Posterior vena cava (tissue), 2 donors: ENCODE results near the gene EPGN. TPM values are rescaled to one million over a fixed set of nuclear protein-coding genes. Genes with fewer than 3 reads are reported as not detected.
"Not testable (repeated sequence)": the region's sequence is repeated elsewhere in the genome, so short reads cannot be mapped to it uniquely, and the experiment has no call there.

ENCODE experiments used
- DNase-seq: peaks from one replicate; pipeline ENCODE4 v3.0.0-alpha.2; 2020; ENCODE audit warnings: low spot score
- intact Hi-C, 2 donors: fragments of 100-400 bp; cut with DNase I; formaldehyde crosslinking; loops; one replicate each; pipeline versions ENCODE4 v1.14.1 to v1.14.2; 2022 to 2023
- total RNA-seq, 2 donors: library from RNA; stranded (reverse); fragmentation: NEBNext Ultra II Directional; extraction: Animal tissue kit (Norgen Biotek cat#: 25700); gene quantifications; one replicate each; pipeline ENCODE4 v1.2.1, GENCODE V29; 2021
- donor health status: DM: yes; HTN: yes; CAD: no.
- donor health status: DM: yes; HTN: yes; CAD: no.

The EPGN gene
- total RNA-seq, 2 donors from 2014 or later, result not detected

DNA sequence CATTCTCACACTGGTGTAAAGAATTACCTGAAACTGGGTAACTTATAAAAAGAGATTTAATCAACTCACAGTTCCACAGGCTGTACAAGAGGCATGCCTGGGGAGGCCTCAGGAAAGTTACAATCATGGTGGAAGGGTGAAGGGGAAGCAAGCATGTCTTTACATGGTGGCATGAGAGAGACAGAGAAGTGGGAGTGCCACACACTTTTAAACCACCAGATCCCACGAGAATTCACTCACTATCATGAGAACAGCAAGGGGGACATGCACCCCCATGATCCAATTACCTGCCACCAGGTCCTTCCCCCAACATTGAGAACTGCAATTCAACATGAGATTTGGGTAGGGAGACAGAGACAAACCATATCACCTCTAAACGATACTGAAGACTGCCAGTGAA is 23.0 kb downstream of the EPGN start:
- intact Hi-C loops, result no loop called here
- DNase-seq, result no peak

GRCh38 chr4:74331944-74332343 is 23.7 kb downstream of the EPGN start:
- intact Hi-C loops, result no loop called here

DNA sequence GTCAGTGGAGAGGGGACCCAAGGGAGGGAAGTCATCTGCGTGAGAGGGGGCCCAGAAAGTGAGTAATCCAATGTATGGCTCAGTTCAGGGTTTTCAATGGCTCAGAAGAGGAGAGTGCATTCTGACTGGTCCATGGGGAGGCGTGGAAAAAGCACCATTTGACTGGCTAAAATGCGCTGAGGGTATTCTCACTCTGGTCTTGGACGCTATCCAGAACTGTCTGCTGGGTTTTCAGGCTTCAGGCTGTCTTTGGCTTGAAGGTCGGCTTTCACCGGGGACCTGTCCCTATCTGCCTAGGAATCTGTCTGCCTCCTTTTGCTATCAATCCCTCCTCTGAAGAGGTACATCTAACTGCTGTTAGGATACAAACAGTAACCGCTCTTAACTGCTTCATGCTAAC is 26.4 kb downstream of the EPGN start:
- intact Hi-C loops, result no loop called here
- no peak for DNase-seq

More at GRCh38 chr4:74331944-74332343, 23.7 kb downstream of the EPGN start:
- no peak for DNase-seq

DNA sequence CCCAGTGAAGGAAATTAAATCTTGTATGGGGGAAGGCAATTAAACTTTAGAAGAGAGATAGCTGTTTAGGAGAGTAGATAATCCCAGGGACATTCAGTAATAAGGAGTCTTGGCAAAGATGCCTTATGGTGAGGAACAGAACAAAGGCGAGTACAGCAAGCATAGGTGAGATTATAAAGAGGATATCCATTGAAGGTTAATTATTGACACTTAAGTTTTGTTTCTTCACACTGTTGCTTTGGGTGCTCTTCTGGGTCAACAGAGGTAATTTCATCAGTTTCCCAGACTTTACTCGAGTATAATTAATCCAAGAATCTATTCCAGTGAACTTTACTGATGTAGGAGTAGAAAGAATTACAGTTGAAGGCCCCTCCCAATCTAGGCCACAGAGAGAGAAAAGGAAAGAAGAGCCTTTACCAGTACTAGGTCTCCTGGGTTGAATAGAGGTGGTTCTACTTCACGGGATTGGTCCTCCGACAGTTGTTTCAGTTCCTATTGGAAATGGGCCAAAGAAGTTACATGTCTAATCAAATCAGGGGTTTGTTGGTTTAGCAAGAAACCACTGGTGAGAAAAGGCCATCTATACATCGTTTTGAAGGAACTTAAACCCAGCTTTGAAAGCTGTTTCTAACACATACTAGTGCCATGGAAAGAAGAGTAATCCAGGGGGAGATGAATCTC is 27.2 kb downstream of the EPGN start:
- intact Hi-C loops, result no loop called here
- no peak for DNase-seq

DNA sequence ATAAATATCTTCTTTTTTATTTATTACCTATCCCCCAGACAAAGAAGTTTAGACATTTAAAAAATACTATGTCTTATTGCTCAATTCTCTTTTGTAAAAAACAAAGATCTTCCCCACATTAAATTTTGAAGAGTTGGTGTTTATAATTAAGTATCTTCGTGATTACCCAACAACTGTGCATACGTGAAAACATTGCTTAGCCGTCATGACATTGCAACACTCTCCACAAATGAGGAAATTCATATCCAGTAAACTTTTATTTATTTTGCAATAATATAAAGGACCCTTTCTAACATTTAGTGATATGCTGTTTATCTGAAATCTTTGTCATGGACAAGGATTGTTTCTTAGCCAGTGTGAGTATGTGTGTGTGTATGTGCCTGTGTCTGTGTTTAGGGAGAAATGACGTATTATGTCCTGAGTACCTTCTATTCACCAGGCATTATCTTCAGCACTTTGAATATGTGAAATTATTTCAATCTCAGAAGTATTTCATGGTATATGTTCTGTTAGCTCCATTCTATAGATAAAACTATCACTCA is 30.6 kb downstream of the EPGN start:
- no peak for DNase-seq
- intact Hi-C loops, result no loop called here

GRCh38 chr4:74339501-74339900 is 31.2 kb downstream of the EPGN start:
- intact Hi-C loops, result no loop called here
- no peak for DNase-seq

- intact Hi-C loops, DNase-seq: not testable (repeated sequence)
Measured at GRCh38 chr4:74340421-74340820, 32.2 kb downstream of the EPGN start.

DNA sequence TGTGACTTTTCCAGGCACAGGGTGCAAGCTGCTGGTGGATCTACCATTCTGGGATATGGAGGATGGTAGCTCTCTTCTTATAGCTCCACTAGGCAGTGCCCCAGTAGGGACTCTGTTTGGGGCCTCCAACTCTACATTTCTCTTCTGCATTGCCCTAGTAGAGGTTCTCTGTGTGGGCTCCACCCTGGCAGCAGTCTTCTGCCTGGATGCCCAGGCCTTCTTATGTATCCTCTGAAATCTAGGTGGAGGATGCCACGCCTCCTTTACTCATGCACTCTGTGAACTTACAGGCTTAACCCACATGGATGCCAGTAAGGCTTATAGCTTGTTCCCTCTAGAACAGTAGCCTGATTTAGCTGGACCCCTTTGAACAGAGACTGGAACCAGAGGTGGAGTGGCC is 35.8 kb downstream of the EPGN start:
- intact Hi-C loops, result no loop called here
- no peak for DNase-seq

- intact Hi-C loops, result no loop called here
- DNase-seq, result no peak
Measured at GRCh38 chr4:74353858-74354257, 45.6 kb downstream of the EPGN start.

DNA sequence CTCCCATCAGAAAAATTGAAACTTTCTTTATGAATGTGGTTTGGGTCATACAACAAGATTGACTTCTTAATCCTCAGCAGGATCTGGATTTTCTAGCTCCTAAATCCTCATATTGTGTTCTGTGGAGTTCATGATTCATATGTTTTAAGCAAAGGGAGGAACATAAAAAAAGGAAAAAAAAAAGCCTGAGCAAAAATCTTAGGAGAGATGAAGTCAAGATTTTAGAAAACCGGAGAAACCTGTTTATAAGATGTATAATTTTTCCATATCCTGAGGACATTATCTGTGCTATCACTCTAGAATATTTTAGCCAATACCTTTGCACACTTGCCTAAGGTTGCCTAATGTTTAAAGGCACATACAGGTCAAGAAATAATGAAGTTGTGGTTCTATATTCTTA is 49.7 kb downstream of the EPGN start:
- no peak for DNase-seq
- intact Hi-C loops, result no loop called here

DNA sequence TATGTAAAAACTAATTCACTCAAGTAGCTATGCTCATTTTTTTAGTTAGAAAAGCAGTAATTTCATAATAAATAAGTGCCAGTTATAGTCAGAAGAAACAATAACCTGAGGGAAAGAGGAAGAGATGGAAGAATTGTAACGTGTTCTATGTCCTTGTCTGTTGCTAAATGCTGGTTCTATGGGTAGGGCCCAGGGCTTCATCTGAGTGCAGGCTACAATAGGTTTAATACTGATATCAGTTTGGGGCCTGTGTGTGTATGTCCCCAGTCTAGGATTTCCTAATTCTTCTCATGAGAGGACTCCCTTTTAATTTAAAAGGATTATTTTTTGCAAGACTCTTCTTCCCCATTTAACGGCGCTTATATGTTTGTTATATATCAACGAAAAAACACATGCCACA is 53.4 kb downstream of the EPGN start:
- DNase-seq, result no peak
- intact Hi-C loops, result no loop called here

DNA sequence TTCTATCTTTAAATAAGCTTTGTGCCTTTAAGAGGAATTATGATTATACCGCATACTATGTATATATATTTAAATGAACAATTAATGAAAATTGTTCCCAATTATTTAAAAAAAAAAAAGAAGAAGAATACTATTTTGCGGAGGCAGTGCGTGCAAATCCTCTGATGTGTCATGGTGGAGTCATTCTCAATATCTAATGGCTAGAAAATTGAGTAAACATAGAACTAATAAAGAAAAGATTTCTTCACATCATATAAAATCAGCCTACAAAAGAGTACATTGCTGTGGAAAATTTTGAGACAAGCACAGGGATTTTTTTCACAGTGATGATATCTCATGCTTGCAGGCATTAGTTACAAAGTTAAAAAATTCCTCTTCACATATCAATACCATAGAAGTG is 54.1 kb downstream of the EPGN start:
- no peak for DNase-seq
- intact Hi-C loops, result no loop called here

GRCh38 chr4:74364256-74364651 is 56.0 kb downstream of the EPGN start:
- intact Hi-C loops, result no loop called here

GRCh38 chr4:74364652-74365491 is 56.6 kb downstream of the EPGN start, which contains the start of gene EREG:
Gene EREG (plus strand): TSS chr4:74365145. CDS start chr4:74365309, 164 bp downstream.
- intact Hi-C loops, result no loop called here
- peak; percentile 83 for DNase-seq

More at GRCh38 chr4:74364256-74364651, 56.0 kb downstream of the EPGN start:
- DNase-seq, result no peak

DNA sequence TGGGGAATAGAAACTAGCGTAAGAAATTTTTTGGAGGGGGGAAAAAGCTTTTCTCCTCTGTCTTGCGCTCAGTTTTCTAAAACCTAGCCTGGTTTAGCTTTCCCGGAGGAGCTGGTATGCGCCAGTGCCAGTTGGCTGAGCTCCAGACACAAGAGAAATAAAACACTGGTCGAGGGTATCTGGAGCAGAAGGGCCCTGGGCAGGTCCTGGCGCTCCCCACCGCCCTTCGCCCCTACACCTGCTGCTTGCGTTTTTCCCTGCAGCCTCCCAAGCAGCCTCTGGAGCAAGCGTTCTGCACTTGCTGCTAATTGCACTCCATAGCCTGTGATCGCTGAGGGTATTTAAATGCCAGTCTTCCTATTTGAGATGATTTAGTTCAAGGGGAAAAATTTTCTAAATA is 57.5 kb downstream of the EPGN start:
- DNase-seq, result no peak
- intact Hi-C loops, result no loop called here

Other genes starting within 250 kb of the EPGN start
- 10 to 100 TPM in 1 of 2 donors, 1 to 10 TPM in 1; 9.3 to 23.6 TPM for gene CXCL2, start 209.3 kb upstream of the EPGN start, total RNA-seq
- 10 to 100 TPM in 1 of 2 donors, 1 to 10 TPM in 1; 9.6 to 10.8 TPM for gene MTHFD2L, start 150.4 kb upstream of the EPGN start, total RNA-seq
- gene EREG, start 56.7 kb downstream of the EPGN start, total RNA-seq, result under 1 TPM; 0.29 to 0.37 TPM
- 1 to 10 TPM; 2.9 to 6.0 TPM for gene AREG, start 136.7 kb downstream of the EPGN start, total RNA-seq